SK-N-SH treated with all-trans-retinoic acid at 6 μM for 48 hours (cell line): Measurements from ENCODE around the gene DNASE1L1.

ENCODE experiments used
- ATAC-seq: fragments of 200-7000 bp; cut with Tn5 transposase; 3 replicates; pipeline ENCODE4 v1.9.1; 2020; ENCODE audit warnings: mild to moderate bottlenecking, moderate library complexity
- ARNTL ChIP-seq: fragments of 450-650 bp; formaldehyde crosslinking; IDR thresholded peaks from 2 replicates; pipeline ENCODE4 v1.5.0; 2020; ENCODE audit warnings: low read depth, mild to moderate bottlenecking, moderate library complexity, borderline replicate concordance
- BACH2 ChIP-seq: fragments of 250-450 bp; sonication (Bioruptor Pico); IDR thresholded peaks from 2 replicates; pipeline ENCODE4 v1.9.0; 2021; ENCODE audit warnings: mild to moderate bottlenecking, borderline replicate concordance
- CREB5 ChIP-seq: fragments of 250-450 bp; sonication (Bioruptor Pico); IDR thresholded peaks from 2 replicates; pipeline ENCODE4 v1.5.1; 2020; ENCODE audit warnings: low read depth, mild to moderate bottlenecking, moderate library complexity
- ESRRG ChIP-seq: fragments of 250-450 bp; sonication (Bioruptor Pico); IDR thresholded peaks from 2 replicates; pipeline ENCODE4 v1.6.1; 2021; ENCODE audit warnings: mild to moderate bottlenecking
- GLIS3 ChIP-seq: fragments of 250-450 bp; sonication (Bioruptor Pico); IDR thresholded peaks from 2 replicates; pipeline ENCODE4 v1.5.0; 2020; ENCODE audit warnings: mild to moderate bottlenecking, moderate library complexity
- OSR1 ChIP-seq: fragments of 250-450 bp; sonication (Bioruptor Pico); IDR thresholded peaks from 2 replicates; pipeline ENCODE4 v1.8.0; 2022; ENCODE audit warnings: moderate library complexity, mild to moderate bottlenecking, inconsistent platforms
- PATZ1 ChIP-seq: fragments of 250-450 bp; sonication (Bioruptor Pico); IDR thresholded peaks from 2 replicates; pipeline ENCODE4 v1.8.0; 2020; ENCODE audit warnings: mild to moderate bottlenecking, moderate library complexity, borderline replicate concordance
- PPARA ChIP-seq: fragments of 250-450 bp; sonication (Bioruptor Pico); IDR thresholded peaks from 2 replicates; pipeline ENCODE4 v1.5.0; 2020; ENCODE audit warnings: mild to moderate bottlenecking, borderline replicate concordance
- RARB ChIP-seq: fragments of 250-450 bp; sonication (Bioruptor Pico); IDR thresholded peaks from 2 replicates; pipeline ENCODE4 v1.8.0; 2021; ENCODE audit warnings: mild to moderate bottlenecking, moderate library complexity
- SNAI2 ChIP-seq: fragments of 250-450 bp; sonication (Bioruptor Pico); IDR thresholded peaks from 2 replicates; pipeline ENCODE4 v1.5.0; 2020; ENCODE audit warnings: mild to moderate bottlenecking, moderate library complexity
- TOX ChIP-seq: fragments of 250-450 bp; sonication (Bioruptor Pico); IDR thresholded peaks from 2 replicates; pipeline ENCODE4 v1.8.0; 2021; ENCODE audit warnings: mild to moderate bottlenecking, moderate library complexity, borderline replicate concordance
- ZFP3 ChIP-seq: fragments of 250-450 bp; sonication (Bioruptor Pico); IDR thresholded peaks from 2 replicates; pipeline ENCODE4 v1.5.0; 2020; ENCODE audit warnings: mild to moderate bottlenecking, moderate library complexity
- ZFP30 ChIP-seq: fragments of 450-650 bp; formaldehyde crosslinking; IDR thresholded peaks from 2 replicates; pipeline ENCODE4 v1.5.0; 2022; ENCODE audit warnings: mild to moderate bottlenecking, moderate library complexity
- ZNF565 ChIP-seq: fragments of 450-650 bp; formaldehyde crosslinking; conservative IDR thresholded peaks from 2 replicates; pipeline ENCODE4 v1.5.0; 2020; ENCODE audit warnings: low read depth, mild to moderate bottlenecking, moderate library complexity
- ZNF70 ChIP-seq: fragments of 450-650 bp; formaldehyde crosslinking; IDR thresholded peaks from 2 replicates; pipeline ENCODE4 v1.5.0; 2020; ENCODE audit warnings: mild to moderate bottlenecking, moderate library complexity
- ZNF8 ChIP-seq: fragments of 450-650 bp; formaldehyde crosslinking; IDR thresholded peaks from 2 replicates; pipeline ENCODE4 v1.5.0; 2020; ENCODE audit warnings: mild to moderate bottlenecking, moderate library complexity
- TF ChIP-seq, protein P1 (sequence below): fragments of 250-450 bp; sonication (Bioruptor Pico); IDR thresholded peaks from 2 replicates; pipeline ENCODE4 v1.5.0; 2020; ENCODE audit warnings: mild to moderate bottlenecking, moderate library complexity

DNASE1L1 gene

GRCh38 chrX:154358011-154358410 lies 51.0 kb downstream of the DNASE1L1 start:
- TF ChIP-seq ESRRG (CRISPR knock-in tag) (no peak), GLIS3 (CRISPR knock-in tag) (no peak), CREB5 (CRISPR knock-in tag) (no peak), OSR1 (no peak), TOX (CRISPR knock-in tag) (no peak), ARNTL (CRISPR knock-in tag) (no peak)
- TF ChIP-seq, protein P1, sequence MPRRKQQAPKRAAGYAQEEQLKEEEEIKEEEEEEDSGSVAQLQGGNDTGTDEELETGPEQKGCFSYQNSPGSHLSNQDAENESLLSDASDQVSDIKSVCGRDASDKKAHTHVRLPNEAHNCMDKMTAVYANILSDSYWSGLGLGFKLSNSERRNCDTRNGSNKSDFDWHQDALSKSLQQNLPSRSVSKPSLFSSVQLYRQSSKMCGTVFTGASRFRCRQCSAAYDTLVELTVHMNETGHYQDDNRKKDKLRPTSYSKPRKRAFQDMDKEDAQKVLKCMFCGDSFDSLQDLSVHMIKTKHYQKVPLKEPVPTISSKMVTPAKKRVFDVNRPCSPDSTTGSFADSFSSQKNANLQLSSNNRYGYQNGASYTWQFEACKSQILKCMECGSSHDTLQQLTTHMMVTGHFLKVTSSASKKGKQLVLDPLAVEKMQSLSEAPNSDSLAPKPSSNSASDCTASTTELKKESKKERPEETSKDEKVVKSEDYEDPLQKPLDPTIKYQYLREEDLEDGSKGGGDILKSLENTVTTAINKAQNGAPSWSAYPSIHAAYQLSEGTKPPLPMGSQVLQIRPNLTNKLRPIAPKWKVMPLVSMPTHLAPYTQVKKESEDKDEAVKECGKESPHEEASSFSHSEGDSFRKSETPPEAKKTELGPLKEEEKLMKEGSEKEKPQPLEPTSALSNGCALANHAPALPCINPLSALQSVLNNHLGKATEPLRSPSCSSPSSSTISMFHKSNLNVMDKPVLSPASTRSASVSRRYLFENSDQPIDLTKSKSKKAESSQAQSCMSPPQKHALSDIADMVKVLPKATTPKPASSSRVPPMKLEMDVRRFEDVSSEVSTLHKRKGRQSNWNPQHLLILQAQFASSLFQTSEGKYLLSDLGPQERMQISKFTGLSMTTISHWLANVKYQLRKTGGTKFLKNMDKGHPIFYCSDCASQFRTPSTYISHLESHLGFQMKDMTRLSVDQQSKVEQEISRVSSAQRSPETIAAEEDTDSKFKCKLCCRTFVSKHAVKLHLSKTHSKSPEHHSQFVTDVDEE (CRISPR knock-in tag) = no peak
- no peak for ATAC-seq

- TF ChIP-seq ZNF8 (CRISPR knock-in tag) (no peak), ESRRG (CRISPR knock-in tag) (no peak)
- ATAC-seq = no peak
Observed at GRCh38 chrX:154357205-154357604, 51.8 kb downstream of the DNASE1L1 start.

DNA sequence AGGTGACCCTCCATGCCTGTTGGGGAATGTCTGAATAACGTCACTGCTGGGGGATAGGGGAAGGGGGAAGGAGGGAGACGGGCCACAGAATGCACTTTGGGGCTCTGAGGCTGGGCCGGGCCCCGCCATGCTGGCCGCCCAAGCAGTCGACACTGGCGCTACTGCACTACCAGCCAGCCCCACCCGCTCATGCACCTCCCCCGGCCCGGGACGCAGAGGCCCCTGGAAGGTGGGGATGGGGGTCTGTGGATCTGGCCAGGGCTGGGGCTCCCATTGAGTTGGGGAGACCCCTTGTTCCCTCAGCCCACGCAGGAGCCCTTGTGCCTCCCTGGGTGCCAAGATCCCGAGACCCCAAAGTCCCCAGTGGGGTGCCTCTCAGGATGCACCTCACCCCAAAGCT lies 52.5 kb downstream of the DNASE1L1 start:
- TF ChIP-seq ZNF565 (CRISPR knock-in tag) (no peak), ARNTL (CRISPR knock-in tag) (no peak), ZFP30 (no peak), ZNF70 (no peak), GLIS3 (CRISPR knock-in tag) (no peak), RARB (CRISPR knock-in tag) (no peak)
- TF ChIP-seq, all 23 proteins: peak for 0
- ATAC-seq = no peak

- no peak for ATAC-seq
- TF ChIP-seq SNAI2 (no peak), ZNF70 (no peak), ESRRG (CRISPR knock-in tag) (no peak), PATZ1 (CRISPR knock-in tag) (no peak), OSR1 (no peak), ZFP3 (CRISPR knock-in tag) (no peak), BACH2 (CRISPR knock-in tag) (no peak), ZNF8 (CRISPR knock-in tag) (no peak), GLIS3 (CRISPR knock-in tag) (no peak)
Observed at GRCh38 chrX:154355776-154356140, 53.3 kb downstream of the DNASE1L1 start.

- TF ChIP-seq ZNF70 (no peak), PPARA (CRISPR knock-in tag) (no peak), PATZ1 (CRISPR knock-in tag) (no peak), BACH2 (CRISPR knock-in tag) (no peak)
- no peak for ATAC-seq
Observed at GRCh38 chrX:154355094-154355775, 53.8 kb downstream of the DNASE1L1 start.
